ENCODE results near the gene APPL2. TPM values are rescaled to one million over a fixed set of nuclear protein-coding genes. Genes with fewer than 3 reads are reported as not detected.

The APPL2 gene
- total and polyA plus RNA-seq, 2 of the 13 experiments (the other 11 are each of a cell fraction or from before 2014, with no cell fraction given) = 9.9 to 11.1 TPM

GRCh38 chr12:105256011-105256410, 20.0 kb upstream of the APPL2 start (continued):
- TF ChIP-seq ZBTB40 (IDR thresholded peaks at IDR 0.05) (no peak), ZBTB40 (CRISPR knock-in tag; IDR thresholded peaks at IDR 0.05) (no peak), KDM6A (CRISPR knock-in tag; IDR thresholded peaks at IDR 0.05; ENCODE audit: low read depth) (no peak)

DNA sequence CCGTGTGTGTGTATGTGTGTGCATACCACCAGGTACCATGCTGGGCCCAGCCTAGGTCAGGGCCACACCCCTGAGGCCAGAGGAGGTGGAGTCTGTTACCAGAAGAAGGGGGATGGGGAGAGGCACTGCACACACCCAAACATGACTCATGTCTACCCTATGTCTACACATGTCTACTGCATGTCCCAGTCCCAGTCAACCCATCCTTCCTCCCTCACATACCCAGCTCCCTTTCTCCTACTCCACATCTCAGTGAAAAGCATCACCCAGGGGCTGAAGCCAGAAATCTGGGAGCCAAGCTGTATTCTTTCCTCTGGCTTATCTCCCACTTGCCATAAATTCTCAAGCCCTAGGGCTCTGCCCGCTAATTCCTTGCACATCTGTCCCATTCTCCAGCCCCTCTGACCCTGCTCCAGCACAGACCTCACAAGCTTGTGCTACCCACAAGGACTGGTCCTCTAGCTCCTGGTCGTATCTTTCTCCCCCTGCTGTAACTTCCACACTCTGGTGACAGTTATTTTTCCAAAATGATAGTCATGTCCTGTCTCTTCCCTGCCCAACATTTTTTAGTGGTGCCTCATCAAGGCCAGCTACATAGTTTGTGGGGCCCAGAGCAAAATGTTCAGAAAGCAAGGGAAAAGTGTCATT, 18.0 kb upstream of the APPL2 start:
- Histone ChIP-seq H2AFZ (ENCODE audit: low read length) (no peak overlapping the region), H3K9ac (ENCODE audit: insufficient read depth, low read depth, low read length) (no peak overlapping the region), H3K79me2 (ENCODE audit: insufficient read depth, low read length) (no peaks in the 10 kb centered on the region), H4K20me1 (ENCODE audit: insufficient read depth, low read length) (no peaks in the 10 kb centered on the region), H3K27me3 (ENCODE audit: control insufficient read depth in 1 of 2, insufficient read depth in 2 of 2, low read length in 2 of 2) (no peaks in the 10 kb centered on the region), H3K36me3 (replicated peaks in 1 of 2; ENCODE audit: control insufficient read depth in 1 of 2, insufficient read depth in 2 of 2, low read length in 2 of 2) (no peaks in the 10 kb centered on the region), H3K27ac (ENCODE audit: extremely low read length, insufficient read depth, low read length) (no peak overlapping the region), H3K4me2 (ENCODE audit: low read depth, low read length) (no peak overlapping the region), H3K9me3 (ENCODE audit: low read length) (no peaks in the 10 kb centered on the region), H3K4me1 (ENCODE audit: insufficient read depth, low read length) (no peaks in the 10 kb centered on the region), H3K4me3 (replicated peaks in 1 of 3; ENCODE audit: insufficient read depth in 1 of 3, low read depth in 2 of 3, low read length in 3 of 3) (no peak overlapping the region)
- ChIA-PET POLR2A (no interaction called here), CTCF (ENCODE audit: low intra/inter-chr PET ratio, low total read pairs) (no interaction called here)
- WGBS (ENCODE audit: low lambda C conversion rate) = 34% methylated on average over 2 of the region's 3 CpGs
- FAIRE-seq (no peak), DNase-seq (ENCODE audit: low spot score) (peak; percentile 23), ATAC-seq (no peak; the same call in 2 of the 3 replicates)
- in situ Hi-C loops (cut with HindIII; ENCODE audit: extremely low pct_ligation_motif_present, low pct_unique_long_range_greater_than_20kb) = no loop called here
- intact Hi-C loops (cut with micrococcal nuclease; ENCODE audit: unreplicated experiment) = no loop called here
- BruUV-seq (replicated peaks) = no TSS peak
- TF ChIP-seq, protein P1, sequence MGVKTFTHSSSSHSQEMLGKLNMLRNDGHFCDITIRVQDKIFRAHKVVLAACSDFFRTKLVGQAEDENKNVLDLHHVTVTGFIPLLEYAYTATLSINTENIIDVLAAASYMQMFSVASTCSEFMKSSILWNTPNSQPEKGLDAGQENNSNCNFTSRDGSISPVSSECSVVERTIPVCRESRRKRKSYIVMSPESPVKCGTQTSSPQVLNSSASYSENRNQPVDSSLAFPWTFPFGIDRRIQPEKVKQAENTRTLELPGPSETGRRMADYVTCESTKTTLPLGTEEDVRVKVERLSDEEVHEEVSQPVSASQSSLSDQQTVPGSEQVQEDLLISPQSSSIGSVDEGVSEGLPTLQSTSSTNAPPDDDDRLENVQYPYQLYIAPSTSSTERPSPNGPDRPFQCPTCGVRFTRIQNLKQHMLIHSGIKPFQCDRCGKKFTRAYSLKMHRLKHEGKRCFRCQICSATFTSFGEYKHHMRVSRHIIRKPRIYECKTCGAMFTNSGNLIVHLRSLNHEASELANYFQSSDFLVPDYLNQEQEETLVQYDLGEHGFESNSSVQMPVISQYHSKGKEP (CRISPR knock-in tag; IDR thresholded peaks at IDR 0.05) = no peak
- TF ChIP-seq PAWR (CRISPR knock-in tag; IDR thresholded peaks at IDR 0.05; ENCODE audit: borderline replicate concordance) = no peak
- no peak for TF ChIP-seq ZNF557 (CRISPR knock-in tag; IDR thresholded peaks at IDR 0.05)
- TF ChIP-seq ZNF687 (CRISPR knock-in tag; IDR thresholded peaks at IDR 0.05) = no peak
